GM21381 (cell line): ENCODE measurements around the gene SCO2.

Source experiments
- ATAC-seq: cut with Tn5 transposase; IDR thresholded peaks from one replicate; pipeline ENCODE4 v1.9.1; 2021; ENCODE audit warnings: mild to moderate bottlenecking, moderate library complexity; ENCODE audit not compliant: unreplicated experiment

Gene SCO2, protein sequence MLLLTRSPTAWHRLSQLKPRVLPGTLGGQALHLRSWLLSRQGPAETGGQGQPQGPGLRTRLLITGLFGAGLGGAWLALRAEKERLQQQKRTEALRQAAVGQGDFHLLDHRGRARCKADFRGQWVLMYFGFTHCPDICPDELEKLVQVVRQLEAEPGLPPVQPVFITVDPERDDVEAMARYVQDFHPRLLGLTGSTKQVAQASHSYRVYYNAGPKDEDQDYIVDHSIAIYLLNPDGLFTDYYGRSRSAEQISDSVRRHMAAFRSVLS

DNA sequence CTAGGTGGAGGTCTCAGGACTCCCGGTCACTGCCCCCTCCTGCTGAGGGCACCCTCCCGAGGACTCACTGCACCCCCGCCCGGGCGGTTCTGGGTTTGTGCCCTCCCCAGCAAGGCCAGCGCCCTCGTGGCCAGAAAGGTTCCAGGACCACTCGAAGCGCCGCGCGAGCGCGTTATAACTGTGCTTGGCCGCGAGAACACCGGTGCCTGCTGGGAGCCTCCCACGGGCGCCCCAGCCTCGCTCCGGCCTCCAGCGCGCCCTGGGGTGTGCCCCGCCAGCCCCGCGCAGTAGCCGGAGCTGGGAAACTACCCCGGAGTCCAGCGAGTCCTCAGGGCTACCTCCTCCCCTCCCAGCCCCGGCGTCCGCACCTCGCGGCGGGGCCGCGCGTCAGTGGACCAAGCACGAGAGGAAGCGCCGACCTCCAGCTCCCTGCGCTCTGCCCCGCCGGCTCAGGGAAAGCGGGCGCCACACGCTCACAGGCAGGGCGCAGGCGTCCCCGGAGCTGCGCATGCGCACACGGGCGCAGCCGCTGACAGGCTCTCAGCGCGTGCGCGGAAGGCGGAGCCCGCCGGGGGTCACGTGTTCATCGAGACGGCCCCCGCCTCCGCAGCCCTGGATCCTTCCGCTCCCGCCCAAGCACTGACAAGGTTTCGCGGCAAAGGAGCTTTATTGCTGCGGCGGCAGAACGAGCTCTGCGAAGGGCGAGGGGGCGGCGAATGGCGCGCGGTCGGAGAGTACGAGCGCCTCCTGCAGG lies at the start of gene SCO2:
TSS of gene SCO2 (minus strand) at position 495 of the 754 bp plus-strand sequence. CDS start 1,187 bp downstream, outside the sequence.
- ATAC-seq, result peak; percentile 34

GRCh38 chr22:50574383-50574755 lies 49.0 kb upstream of the SCO2 start:
- ATAC-seq, result no peak

DNA sequence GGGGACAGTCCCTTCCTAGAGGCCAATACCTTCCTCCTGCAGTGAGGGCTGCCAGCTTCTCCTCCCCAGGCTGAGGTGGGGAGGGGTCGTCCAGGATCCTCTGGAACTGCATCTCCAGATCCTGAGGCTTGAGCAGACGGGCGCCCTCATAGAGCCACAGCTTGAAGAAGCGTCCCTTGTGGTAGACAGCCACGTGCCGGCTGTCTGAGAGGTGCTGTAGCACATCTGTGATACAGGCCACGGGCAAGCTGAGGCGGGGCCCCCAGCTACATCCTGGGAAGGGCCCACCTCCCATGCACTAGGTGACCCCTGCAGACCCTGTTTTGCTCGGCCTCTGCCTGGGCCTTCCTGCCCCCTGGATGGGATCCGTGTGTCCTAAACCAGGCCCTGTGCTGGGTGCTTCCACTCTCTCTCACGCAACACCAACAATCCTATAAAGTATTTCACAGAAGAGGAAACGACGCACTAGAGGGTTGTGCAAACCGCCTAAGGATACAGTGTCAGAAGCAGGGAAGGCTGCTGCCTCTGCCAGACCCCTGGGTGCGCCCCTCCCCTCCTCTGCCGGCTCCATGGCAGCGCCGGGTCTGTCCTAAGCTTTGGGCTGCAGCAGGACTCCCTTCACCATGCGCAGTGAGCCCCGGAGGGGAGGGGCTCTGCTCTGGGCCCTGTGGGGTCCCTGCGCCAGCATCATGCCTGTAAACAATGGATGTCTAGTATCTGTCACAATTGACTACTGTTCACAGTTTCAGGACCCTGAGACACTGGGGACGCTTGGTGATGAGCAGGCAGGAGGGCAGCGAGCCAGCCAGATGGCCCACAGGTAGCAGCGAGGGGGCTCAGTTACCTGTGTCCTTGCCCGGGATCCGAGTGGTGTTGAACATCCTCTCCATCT lies 48.3 kb upstream of the SCO2 start:
- ATAC-seq, result no peak

GRCh38 chr22:50572965-50573364 lies 47.6 kb upstream of the SCO2 start:
- no peak for ATAC-seq

DNA sequence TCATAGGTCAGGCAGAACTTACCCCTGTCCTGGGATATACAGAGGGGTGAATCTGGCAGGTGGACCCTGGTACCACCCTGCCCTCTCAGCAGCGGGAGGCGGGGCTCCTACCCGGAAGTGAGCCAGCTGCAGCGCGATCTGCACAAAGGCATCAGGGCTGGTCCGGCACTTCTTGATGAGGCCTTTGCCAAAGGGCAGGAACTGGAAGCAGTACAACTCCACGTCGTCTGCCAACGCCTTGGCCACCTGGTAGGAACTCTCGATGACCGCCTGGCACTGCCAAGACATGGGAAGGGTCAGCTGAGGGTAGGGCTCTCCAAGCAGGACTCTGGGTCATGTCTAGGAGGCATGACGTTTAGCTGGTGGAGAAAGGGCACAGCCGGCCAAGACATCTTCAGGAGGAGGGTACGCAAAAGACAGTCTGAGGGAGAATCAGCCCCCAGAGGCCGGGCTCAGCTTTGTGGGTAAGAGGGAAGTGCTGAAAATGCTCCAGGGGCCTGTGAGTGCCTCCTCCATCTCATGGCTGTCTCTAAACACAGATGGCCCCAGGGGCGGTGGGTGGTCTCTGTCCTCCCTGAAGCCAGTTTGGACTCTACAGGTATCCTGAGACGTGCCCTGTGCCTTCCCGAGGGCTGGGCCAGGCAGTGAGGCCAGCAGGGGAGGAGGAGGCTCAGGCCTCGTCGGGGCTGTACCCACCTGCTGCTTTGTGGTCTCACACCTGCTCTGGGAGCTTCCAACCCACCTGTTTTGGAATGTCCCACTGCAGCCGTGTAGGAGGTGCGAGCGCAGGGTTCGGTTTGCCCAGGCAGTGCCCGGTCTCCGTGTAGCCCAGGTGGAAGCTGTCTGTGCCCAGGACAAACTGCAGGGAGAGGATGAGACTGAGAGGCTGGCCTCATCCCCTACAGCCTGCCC lies 46.1 kb upstream of the SCO2 start:
- no peak for ATAC-seq

DNA sequence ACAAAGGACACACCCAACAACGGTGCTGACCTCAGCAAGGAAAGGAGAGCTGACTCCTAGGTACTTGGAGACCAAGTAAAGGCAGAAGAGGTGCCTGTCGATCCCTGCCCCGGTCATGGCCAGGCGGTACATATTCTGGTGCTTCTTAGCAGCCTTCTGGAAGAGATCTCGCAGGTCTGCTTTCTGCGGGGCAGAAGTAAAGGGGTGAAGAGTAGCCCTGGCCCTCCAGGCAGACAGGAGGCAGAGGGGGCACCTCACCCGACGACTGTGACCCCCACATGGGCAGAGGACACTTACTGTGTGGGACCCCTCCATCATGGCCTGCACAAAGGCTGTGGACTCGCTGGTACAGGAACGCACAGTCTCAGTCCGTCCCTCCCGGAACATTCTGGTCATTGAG lies 45.5 kb upstream of the SCO2 start:
- ATAC-seq, result no peak

DNA sequence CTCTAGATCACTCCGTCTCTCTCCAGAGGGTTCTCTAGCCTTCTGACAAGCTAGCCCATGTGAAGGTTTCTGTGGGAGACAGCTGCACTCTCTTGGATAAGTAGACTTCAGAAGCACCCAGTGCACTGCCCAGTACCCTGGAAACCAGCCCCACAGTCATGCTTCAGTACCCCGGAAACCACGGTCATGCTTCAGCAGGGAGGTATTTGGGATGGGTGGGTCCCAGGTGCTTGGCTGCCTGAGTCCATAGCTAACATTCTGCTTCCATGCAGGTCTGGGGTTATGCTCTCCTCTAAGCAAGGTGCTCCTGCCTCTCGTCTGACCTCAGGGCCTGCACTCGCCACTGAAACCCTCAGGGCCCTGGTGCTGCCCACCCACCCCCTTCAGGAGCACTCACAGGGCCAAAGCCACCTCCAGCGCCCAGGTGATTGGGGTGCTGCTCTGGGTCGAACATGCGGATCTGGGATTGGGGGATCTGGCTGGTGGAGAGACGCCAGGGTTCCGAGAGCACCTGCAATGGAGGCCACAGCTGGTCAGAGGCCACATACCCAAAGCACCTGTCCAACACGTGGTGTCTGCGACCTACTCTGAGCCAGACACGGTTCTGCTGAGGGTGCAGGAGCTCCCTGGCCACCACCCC lies 44.6 kb upstream of the SCO2 start:
- ATAC-seq, result no peak

GRCh38 chr22:50569041-50569459 lies 43.7 kb upstream of the SCO2 start:
- no peak for ATAC-seq

- no peak for ATAC-seq
Observed at GRCh38 chr22:50568626-50569025, 43.2 kb upstream of the SCO2 start.

DNA sequence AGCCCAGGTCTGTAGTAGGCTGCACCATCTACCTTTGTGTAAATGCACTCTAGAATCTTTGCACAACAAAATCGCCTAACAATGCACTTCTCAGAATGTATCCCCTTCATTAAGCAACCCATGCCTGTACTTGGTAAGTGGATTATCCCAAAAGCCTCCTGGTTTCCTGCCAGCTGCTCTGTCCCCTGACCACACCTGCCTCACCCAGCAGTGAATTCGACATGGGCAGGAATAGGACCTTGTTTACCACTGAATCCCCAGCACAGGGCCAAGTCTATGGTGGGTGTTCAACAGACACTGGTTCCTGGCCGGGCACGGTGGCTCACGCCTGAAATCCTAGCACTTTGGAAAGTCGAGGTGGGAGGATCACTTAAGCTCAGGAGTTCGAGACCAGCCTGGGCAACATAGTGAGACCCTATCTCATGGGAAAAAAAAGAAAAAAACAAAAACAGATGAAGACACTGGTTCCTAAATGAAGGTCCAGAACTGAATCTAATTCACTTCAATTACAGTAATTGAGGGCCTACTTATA lies 42.4 kb upstream of the SCO2 start:
- ATAC-seq, result no peak

DNA sequence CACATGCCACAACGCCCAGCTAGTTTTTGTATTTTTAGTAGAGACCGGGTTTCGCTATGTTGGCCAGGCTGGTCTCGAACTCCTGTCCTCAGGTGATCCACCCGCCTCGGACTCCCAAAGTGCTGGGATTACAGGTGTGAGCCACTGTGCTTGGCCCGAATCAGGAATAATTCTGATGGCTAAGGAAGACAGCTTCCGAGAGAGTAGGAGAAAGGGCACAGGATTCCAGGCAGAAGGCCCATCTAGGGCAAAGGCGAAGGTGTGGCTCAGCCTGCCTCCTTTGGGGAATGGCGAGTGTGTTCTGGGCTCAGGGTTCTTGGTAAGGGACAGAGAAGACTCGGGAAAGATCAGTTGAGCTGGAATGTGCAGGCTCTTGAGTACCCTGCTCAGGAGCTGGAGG lies 38.9 kb upstream of the SCO2 start:
- no peak for ATAC-seq

GRCh38 chr22:50563413-50564160 lies 38.2 kb upstream of the SCO2 start:
- no peak for ATAC-seq

DNA sequence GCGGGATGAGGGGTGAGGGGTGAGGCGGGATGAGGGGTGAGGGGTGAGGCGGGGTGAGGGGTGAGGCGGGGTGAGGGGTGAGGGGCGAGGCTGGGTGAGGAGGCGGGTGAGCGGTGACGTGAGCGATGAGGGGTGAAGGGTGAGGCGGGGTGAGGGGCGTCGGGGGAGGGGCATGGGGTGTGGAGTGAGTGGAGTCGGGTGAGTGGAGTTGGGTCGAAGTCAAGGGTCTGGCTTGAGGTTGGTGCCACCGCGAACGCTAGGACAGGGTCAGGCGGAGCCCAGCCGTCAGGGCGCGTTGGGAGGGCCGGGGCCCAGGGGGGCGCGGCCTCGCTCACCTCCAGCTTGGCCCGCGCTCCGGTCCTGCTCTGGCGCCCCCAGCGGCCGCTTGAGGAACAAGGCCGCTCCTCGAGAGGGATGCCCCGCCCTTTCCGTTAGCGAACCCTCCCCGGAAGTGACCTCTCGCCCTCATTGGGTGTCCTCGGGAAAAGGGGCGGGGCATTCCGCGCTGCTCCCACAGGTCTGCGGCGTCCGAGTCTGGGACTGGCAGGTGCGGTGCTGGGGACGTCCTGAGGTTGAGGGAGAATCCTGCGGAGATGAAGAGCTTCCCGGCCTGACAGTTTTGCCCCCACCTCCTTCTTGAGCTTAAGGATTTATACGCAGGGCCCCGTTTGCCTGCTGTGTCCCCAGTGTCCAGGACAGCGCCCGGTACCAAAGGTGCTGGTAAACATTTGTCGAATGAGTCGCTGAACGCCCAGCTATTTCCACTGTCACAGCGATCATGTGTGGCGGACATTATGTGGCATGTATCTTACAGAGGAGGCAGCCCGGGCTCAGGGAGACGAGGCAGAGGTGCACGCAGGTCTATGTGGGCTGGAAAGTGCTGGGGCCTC lies 37.4 kb upstream of the SCO2 start, which contains the start of gene SYCE3:
TSS of gene SYCE3 (minus strand) at position 397 of the 890 bp plus-strand sequence. CDS start 6,514 bp downstream, outside the sequence.
- peak; percentile 95 for ATAC-seq

GRCh38 chr22:50561401-50562358 lies 36.3 kb upstream of the SCO2 start:
- ATAC-seq, result no peak

DNA sequence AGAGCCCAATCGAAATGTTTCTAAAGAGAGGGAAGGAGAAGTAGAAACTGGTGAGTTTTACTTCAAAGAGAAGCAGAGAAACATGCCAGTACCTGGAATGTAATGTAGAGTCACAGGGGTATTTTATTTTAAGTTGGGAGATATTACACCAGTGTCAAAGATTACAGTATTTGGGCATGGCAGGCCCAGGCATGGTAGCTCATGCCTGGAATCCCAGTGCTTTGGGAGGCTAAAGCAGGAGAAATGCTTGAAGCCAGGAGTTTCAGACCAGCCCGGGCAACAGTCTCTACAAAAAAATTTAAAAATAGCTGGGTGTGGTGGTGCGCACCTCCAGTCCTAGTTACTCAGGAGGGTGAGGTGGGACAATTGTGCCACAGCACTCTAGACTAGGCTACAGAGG lies 34.6 kb upstream of the SCO2 start:
- no peak for ATAC-seq

GRCh38 chr22:50556703-50557102 lies 31.3 kb upstream of the SCO2 start:
- no peak for ATAC-seq

DNA sequence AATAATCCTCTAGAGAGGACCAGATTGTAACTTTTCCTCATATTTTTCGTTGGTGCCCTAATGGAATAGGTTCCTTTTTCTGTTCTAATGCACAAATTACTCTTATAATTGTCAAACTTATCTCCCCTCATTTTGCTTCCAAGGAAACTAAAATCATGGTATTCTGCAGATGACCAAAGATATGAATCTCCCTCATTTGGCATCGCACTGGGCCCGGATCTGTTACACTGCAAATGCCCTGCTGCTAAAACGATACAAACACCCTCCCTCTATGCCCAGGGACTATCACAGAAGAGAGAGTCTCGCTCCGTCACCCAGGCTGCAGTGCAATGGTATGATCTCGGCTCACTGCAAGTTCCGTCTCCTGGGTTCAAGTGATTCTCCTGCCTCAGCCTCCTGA lies 27.9 kb upstream of the SCO2 start:
- ATAC-seq, result no peak
